ENCODE data around the gene ANGPTL2. TPM values are rescaled to one million over a fixed set of nuclear protein-coding genes. Genes with fewer than 3 reads are reported as not detected.

Gene ANGPTL2
- total RNA-seq, 1 donor from 2014 or later, result 39.7 TPM

DNA sequence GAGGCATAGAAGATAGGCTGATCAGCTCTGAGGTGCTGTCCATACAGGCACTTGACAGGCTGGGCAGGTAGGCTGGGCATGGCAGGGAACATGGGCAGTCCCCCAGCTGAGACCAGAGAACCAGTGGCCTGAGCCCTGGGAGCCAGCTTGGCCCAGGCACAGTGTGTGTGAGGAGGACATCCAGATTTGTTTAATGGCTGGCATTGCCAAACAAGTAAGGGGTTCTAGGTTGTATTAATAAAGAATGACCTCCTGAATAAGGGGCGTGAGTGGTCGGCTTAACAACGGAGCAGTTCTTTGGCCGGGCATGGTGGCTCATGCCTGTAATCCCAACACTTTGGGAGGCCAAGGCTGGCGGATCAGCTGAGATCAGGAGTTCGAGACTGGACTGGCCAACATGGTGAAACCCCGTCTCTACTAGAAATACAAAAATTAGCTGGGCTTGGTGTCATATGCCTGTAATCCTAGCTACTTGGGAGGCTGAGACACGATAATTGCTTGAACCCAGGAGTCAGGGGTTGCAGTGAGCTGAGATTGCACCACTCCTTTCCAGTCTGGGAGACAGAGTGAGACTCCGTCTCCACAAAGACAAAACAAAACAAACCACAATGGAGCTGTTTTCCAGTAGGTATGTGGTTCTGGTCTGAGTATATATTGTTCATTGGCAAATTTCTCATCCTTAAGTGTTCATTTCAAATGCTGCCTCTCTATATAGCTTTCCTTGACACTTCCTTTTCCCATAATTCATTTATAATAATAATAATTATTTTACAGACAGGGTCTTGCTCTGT lies 56.2 kb downstream of the ANGPTL2 start:
- no peaks in the 10 kb centered on the region for H3K27me3 Mint-ChIP-seq (ENCODE audit: low read depth)
- H3K9me3 Mint-ChIP-seq (ENCODE audit: low read depth), result peaks cover 5% of the 10 kb centered on the region
- DNase-seq (ENCODE audit: low spot score), result no peak
- TF ChIP-seq, protein P1, sequence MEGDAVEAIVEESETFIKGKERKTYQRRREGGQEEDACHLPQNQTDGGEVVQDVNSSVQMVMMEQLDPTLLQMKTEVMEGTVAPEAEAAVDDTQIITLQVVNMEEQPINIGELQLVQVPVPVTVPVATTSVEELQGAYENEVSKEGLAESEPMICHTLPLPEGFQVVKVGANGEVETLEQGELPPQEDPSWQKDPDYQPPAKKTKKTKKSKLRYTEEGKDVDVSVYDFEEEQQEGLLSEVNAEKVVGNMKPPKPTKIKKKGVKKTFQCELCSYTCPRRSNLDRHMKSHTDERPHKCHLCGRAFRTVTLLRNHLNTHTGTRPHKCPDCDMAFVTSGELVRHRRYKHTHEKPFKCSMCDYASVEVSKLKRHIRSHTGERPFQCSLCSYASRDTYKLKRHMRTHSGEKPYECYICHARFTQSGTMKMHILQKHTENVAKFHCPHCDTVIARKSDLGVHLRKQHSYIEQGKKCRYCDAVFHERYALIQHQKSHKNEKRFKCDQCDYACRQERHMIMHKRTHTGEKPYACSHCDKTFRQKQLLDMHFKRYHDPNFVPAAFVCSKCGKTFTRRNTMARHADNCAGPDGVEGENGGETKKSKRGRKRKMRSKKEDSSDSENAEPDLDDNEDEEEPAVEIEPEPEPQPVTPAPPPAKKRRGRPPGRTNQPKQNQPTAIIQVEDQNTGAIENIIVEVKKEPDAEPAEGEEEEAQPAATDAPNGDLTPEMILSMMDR (IDR thresholded peaks at IDR 0.05), result no peak
- no peak overlapping the region for H3K27ac Mint-ChIP-seq (ENCODE audit: unreplicated experiment)
- H3K36me3 Mint-ChIP-seq (ENCODE audit: low read depth), result peaks cover 3% of the 10 kb centered on the region
- H3K4me1 Mint-ChIP-seq (ENCODE audit: low read depth), result peaks cover 15% of the 10 kb centered on the region
- no peak overlapping the region for H3K4me3 Mint-ChIP-seq (ENCODE audit: unreplicated experiment)

DNA sequence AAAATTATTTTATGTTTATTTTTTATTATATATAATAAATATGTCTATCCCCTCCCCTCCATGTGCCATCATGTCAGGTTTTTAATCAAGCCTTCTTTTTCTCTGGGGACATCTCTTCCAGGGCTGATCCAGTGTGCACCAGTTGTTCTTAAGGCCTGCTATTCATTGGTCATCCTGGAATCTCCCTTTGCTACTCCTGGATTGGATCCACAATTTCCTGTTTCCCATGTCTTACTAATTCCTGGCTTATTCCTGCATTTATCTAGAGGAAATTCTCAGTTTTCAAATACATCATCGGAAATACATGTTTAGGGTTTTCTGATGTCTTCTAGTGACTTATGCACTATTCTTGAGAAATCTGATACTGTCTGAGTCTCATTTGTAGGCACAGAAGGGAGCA lies 56.8 kb downstream of the ANGPTL2 start:
- Mint-ChIP-seq H3K4me1 (ENCODE audit: low read depth) (peaks cover 15% of the 10 kb centered on the region), H3K36me3 (ENCODE audit: low read depth) (peaks cover 3% of the 10 kb centered on the region), H3K27ac (ENCODE audit: unreplicated experiment) (no peak overlapping the region), H3K9me3 (ENCODE audit: low read depth) (peaks cover 2% of the 10 kb centered on the region), H3K4me3 (ENCODE audit: unreplicated experiment) (no peak overlapping the region), H3K27me3 (ENCODE audit: low read depth) (no peaks in the 10 kb centered on the region)
- TF ChIP-seq, protein P1 (IDR thresholded peaks at IDR 0.05), result no peak
- DNase-seq (ENCODE audit: low spot score), result no peak

DNA sequence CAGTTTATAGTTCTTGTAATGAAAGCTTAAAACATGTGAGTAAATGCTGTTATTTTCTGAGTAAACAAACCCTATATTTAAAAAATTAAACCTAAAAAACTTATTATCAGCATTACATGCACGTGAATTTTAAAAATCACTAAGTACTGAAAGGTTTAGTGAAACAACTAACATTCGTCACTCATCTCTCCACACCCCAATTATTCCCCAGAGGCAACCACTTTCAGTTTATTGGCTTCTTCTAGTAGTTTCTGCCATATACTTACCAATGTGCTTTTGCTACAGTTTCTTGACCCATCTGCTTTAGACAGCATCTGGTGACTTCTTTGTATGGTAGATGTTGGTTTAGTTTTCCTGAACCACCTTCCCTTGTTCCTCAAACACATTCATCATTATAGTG lies 58.1 kb downstream of the ANGPTL2 start:
- no peaks in the 10 kb centered on the region for H3K9me3 Mint-ChIP-seq (ENCODE audit: low read depth)

DNA sequence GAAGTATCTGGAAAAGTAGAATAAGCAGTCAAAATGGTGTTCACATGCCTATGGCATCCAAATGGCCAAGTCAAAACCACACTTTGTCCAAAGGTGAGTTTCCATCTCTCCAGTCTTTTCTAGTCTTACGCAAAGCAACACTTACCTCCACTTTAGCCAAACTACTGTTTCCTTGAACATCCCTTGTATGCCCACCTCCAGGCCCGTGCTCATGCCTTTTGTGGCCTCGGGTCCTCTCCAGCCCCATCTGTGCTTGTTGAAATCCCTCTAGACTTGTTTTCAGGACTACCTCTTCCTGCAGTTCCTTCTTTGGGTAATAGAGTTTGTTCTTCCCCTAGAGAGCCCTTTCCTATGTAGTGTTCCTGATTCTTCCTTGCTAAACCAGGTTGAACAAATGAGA lies 61.0 kb downstream of the ANGPTL2 start:
- Mint-ChIP-seq H3K36me3 (ENCODE audit: low read depth) (peaks cover 3% of the 10 kb centered on the region), H3K27me3 (ENCODE audit: low read depth) (no peaks in the 10 kb centered on the region), H3K4me3 (ENCODE audit: unreplicated experiment) (no peak overlapping the region), H3K27ac (ENCODE audit: unreplicated experiment) (no peak overlapping the region), H3K9me3 (ENCODE audit: low read depth) (no peaks in the 10 kb centered on the region), H3K4me1 (ENCODE audit: low read depth) (peaks cover 15% of the 10 kb centered on the region)
- TF ChIP-seq, protein P1 (IDR thresholded peaks at IDR 0.05), result no peak
- no peak for DNase-seq (ENCODE audit: low spot score)

More for the DNA sequence above, 58.1 kb downstream of the ANGPTL2 start:
- TF ChIP-seq, protein P1 (IDR thresholded peaks at IDR 0.05), result no peak
- Mint-ChIP-seq H3K27me3 (ENCODE audit: low read depth) (no peaks in the 10 kb centered on the region), H3K4me3 (ENCODE audit: unreplicated experiment) (no peak overlapping the region), H3K4me1 (ENCODE audit: low read depth) (peaks cover 15% of the 10 kb centered on the region), H3K36me3 (ENCODE audit: low read depth) (peaks cover 3% of the 10 kb centered on the region), H3K27ac (ENCODE audit: unreplicated experiment) (no peak overlapping the region)
- DNase-seq (ENCODE audit: low spot score), result no peak

DNA sequence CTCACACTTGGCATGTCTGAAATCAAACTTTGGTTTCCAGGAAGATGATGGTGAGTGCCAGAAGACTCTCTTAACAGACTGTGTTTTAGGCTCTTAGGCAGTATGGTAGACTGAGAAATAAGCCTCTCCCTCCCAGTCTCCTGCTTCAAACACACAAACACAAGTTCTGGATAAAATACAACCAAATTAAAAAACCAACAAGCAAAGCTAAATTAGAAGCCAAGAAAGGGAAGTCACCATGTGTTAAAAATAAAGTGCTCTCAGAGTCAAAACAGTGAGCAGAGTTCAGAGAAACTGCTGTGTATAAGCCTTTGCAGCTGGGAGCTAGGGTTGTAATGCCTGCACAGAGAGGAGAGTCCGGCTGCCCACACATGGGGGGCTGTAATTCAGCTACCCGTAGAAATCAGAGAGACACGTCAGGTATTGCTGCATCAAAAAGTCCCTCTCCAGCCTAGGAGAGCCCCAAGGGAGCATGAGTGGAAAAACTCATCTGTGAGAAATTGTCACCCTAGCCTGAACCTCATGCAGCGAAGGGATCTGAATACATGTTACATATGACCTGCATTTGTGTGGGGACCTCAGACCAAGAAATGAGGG lies 62.6 kb downstream of the ANGPTL2 start:
- H3K4me1 Mint-ChIP-seq (ENCODE audit: low read depth), result peaks cover 10% of the 10 kb centered on the region
- no peak overlapping the region for H3K4me3 Mint-ChIP-seq (ENCODE audit: unreplicated experiment)
- no peak overlapping the region for H3K27ac Mint-ChIP-seq (ENCODE audit: unreplicated experiment)
- TF ChIP-seq, protein P1 (IDR thresholded peaks at IDR 0.05), result no peak
- no peaks in the 10 kb centered on the region for H3K27me3 Mint-ChIP-seq (ENCODE audit: low read depth)
- no peak for DNase-seq (ENCODE audit: low spot score)
- H3K9me3 Mint-ChIP-seq (ENCODE audit: low read depth), result no peaks in the 10 kb centered on the region
- H3K36me3 Mint-ChIP-seq (ENCODE audit: low read depth), result peaks cover 3% of the 10 kb centered on the region

Measured in chondrocyte (in vitro differentiated cells).